Epithelial cell of prostate (primary cell): ENCODE measurements around the gene NR1D1.
A peak's percentile ranks its signal among the peaks of the same experiment; 100 is the strongest.
"Not testable (repeated sequence)": the region's sequence is repeated elsewhere in the genome, so short reads cannot be mapped to it uniquely, and the experiment has no call there.

Experiments
- DNase-seq: peaks from one replicate; pipeline ENCODE4 v3.0.0-alpha.2; 2011; ENCODE audit warnings: low read depth, low spot score
- H3K27ac ChIP-seq: fragments of 450-650 bp; 2 replicates; pipeline ENCODE4 v1.5.1; 2017; ENCODE audit warnings: mild to moderate bottlenecking

The NR1D1 gene

GRCh38 chr17:40100419-40100668 lies at the start of gene NR1D1:
Gene NR1D1, minus strand, starts transcription at chr17:40100589. Its CDS starts 495 bp downstream, at chr17:40100094.
- no peak for DNase-seq
- H3K27ac ChIP-seq = peak within 1 kb of the TSS; percentile 96

GRCh38 chr17:40148527-40148926 lies 48.1 kb upstream of the NR1D1 start:
- H3K27ac ChIP-seq = no peak overlapping the region
- DNase-seq = no peak

GRCh38 chr17:40145476-40145875 lies 45.1 kb upstream of the NR1D1 start:
- no peak for DNase-seq
- H3K27ac ChIP-seq = no peak overlapping the region

GRCh38 chr17:40143166-40143565 lies 42.8 kb upstream of the NR1D1 start:
- DNase-seq, H3K27ac ChIP-seq: not testable (repeated sequence)

GRCh38 chr17:40139566-40140058 lies 39.2 kb upstream of the NR1D1 start:
- peak overlapping the region; percentile 89 for H3K27ac ChIP-seq
- no peak for DNase-seq

GRCh38 chr17:40135817-40136216 lies 35.4 kb upstream of the NR1D1 start:
- DNase-seq = no peak
- no peak overlapping the region for H3K27ac ChIP-seq

- no peak for DNase-seq
- no peak overlapping the region for H3K27ac ChIP-seq
Measured at GRCh38 chr17:40134184-40134583, 33.8 kb upstream of the NR1D1 start.

GRCh38 chr17:40130352-40131042 lies 30.1 kb upstream of the NR1D1 start:
- no peak for DNase-seq
- H3K27ac ChIP-seq = no peak overlapping the region

GRCh38 chr17:40129498-40129897 lies 29.1 kb upstream of the NR1D1 start:
- no peak for DNase-seq
- H3K27ac ChIP-seq = no peak overlapping the region

GRCh38 chr17:40124279-40125141 lies 24.1 kb upstream of the NR1D1 start:
- no peak for DNase-seq
- peak overlapping the region; percentile 79 for H3K27ac ChIP-seq

GRCh38 chr17:40123811-40124114 lies 23.4 kb upstream of the NR1D1 start:
- H3K27ac ChIP-seq = peak overlapping the region; percentile 79

GRCh38 chr17:40122999-40123810 lies 22.8 kb upstream of the NR1D1 start:
- DNase-seq = no peak
- peak overlapping the region; percentile 79 for H3K27ac ChIP-seq

More at GRCh38 chr17:40123811-40124114, 23.4 kb upstream of the NR1D1 start:
- no peak for DNase-seq

GRCh38 chr17:40122136-40122998 lies 22.0 kb upstream of the NR1D1 start:
- no peak for DNase-seq
- H3K27ac ChIP-seq = peak overlapping the region; percentile 79

- DNase-seq = no peak
- H3K27ac ChIP-seq = peak within 1 kb of the TSS; percentile 79
Measured at GRCh38 chr17:40121181-40122135, 21.1 kb upstream of the NR1D1 start, which contains the start of gene MSL1. Gene MSL1, plus strand, starts transcription at chr17:40121971. Its CDS starts 642 bp downstream, at chr17:40122613.

GRCh38 chr17:40115101-40115436 lies 14.7 kb upstream of the NR1D1 start:
- no peak for DNase-seq
- H3K27ac ChIP-seq = no peak overlapping the region

- H3K27ac ChIP-seq = peak overlapping the region; percentile 82
- DNase-seq = no peak
Measured at GRCh38 chr17:40113907-40114245, 13.5 kb upstream of the NR1D1 start.

GRCh38 chr17:40113110-40113906 lies 12.9 kb upstream of the NR1D1 start:
- peak overlapping the region; percentile 82 for H3K27ac ChIP-seq
- DNase-seq = peak; percentile 77

GRCh38 chr17:40112718-40113109 lies 12.3 kb upstream of the NR1D1 start:
- H3K27ac ChIP-seq = peak overlapping the region; percentile 82
- DNase-seq = no peak
